ENCODE results near the gene CLEC3A. TPM values are rescaled to one million over a fixed set of nuclear protein-coding genes. Genes with fewer than 3 reads are reported as not detected.
A peak's percentile ranks its signal among the peaks of the same experiment; 100 is the strongest.
"Not testable (repeated sequence)": the region's sequence is repeated elsewhere in the genome, so short reads cannot be mapped to it uniquely, and the experiment has no call there.

The CLEC3A gene
- total RNA-seq, 1 donor from 2014 or later: not detected

DNA sequence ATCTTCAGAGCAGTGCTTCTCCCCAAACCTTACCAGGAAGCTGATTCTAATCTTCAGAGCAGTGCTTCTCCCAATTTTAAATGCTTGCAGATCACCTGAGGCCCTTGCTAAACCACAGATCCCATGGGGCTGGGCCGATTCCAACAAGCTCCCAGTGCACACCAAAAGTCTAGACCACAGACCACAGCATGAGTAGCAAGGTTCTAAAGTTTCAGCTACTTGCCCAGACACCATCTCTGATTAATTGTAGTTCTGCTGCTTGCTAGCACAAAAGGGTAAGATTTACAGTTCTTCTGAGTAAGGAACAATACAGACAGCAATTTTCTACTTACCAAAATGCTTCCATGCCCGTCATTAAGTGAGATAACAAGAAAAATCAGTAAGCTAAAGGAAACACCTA lies 12.2 kb downstream of the CLEC3A start:
- no peak for DNase-seq

DNA sequence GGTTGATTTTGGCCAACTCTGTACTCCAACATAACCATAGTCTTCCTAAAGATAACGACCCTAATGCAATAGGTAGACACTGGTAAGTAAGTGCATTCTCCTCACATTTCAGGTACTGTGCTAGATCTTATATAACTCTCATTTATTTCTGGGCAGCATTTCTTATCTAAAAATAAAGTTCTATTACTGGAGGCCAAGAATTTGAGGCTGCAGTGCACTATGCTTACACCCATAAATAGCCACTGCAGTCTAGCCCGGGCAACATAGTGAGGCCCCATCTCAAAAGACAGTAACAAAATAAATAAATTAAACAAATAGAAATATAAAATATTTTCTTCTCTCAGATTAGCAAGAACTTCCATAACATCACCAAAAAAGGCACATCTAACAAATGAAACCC lies 12.7 kb downstream of the CLEC3A start:
- no peak for DNase-seq

DNA sequence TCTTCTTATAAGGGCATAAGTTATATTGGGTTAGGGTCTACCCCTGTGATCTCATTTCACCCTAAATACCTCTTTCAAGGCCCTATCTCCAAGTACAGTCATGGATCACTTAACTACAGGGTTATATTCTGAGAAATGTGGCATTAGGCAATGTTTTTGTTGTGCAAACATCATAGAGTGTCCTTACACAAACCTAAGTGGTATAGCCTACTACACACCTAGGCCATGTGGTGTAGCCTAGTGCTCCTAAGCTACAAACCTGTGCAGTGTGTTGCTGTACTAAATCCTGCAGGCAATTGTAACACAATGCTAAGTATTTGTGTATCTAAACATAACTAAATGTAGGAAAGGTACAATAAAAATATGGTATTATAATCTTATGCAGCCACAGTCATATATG lies 18.0 kb downstream of the CLEC3A start:
- no peak for DNase-seq

DNA sequence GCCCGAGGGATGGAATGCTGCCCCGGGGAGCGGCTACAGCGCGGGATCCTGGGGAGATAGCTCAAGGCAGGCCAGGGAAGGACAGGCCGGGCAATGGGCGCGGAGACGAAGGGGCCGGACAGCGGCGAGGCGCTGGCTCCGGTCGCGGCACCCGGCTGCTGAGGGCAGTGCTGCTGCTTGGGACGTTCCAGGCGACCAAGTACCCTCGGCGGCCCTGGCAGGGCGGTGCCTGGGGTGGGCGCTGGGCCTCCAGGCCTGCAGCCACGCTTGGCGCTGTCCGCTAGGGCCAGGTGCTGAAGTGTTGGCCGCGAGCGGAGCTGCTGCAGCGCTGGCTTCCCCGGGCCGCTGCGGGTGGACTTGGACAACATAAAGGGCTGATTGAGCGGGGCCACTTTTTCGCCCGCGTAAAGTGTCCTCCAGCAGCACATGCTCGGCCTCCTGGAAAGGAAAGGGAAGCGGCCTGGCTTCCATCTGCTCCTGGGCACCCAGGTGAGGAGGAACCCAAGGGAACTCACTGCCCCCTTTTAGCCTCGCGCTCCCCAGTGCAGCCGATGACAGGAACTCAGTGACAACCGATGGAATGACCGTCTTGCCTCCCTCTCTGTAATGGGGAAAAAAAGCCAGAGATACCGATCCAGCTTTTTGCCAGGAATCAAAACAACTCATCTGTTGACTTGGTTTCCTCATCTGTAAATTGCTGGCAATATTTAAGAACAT lies 23.7 kb downstream of the CLEC3A start:
- peak; percentile 81 for DNase-seq

DNA sequence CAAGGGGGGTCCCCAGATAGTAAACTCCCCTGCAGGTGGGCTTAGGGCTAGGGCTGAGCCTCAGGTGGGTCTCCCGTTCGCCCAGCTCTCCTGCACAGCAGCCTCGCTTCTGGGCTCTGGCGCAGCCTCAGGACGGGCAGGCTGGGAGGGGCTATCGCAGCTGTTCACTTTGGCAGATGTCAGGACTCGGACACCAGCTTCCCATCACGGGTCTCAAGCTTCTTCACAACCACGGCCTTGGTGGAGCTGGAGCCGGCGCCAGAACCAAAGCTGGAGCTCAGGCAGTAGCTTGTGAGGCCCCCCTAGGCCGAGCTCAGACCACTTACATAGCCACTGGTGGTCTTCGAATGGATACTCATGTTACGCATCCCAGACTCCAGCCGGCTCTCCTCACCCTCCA lies 26.0 kb downstream of the CLEC3A start:
- no peak for DNase-seq

DNA sequence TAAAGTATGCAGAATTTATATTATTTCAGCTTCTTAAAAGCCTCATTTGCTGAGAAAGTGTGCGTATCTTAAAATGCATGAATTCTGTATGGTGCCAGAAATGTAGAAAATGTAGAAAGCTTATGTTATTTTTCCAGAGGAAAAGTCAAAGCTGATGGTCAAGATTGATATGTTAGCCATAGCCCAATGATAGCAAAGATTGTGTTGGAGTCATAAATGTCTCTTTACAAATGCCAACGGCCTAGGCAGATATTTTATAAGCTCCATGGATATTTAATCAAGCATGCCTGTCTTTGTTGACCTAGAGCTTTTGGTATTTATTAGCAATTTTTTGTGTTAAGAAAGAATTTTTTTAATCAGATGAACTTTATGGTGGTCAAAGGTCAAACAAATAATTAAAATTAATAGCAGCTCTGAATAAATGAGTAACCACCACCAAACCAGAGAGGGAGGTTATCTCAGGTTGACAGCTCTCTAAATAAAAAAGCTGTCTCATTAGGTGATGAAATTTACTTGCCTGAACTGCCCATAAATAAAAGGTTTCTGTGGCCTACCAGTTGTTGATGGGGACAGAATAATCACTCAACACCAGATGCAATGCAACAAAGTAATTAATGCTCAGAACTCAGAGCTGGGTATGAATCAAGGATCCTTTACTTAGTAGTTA lies 28.5 kb downstream of the CLEC3A start:
- DNase-seq: no peak

DNA sequence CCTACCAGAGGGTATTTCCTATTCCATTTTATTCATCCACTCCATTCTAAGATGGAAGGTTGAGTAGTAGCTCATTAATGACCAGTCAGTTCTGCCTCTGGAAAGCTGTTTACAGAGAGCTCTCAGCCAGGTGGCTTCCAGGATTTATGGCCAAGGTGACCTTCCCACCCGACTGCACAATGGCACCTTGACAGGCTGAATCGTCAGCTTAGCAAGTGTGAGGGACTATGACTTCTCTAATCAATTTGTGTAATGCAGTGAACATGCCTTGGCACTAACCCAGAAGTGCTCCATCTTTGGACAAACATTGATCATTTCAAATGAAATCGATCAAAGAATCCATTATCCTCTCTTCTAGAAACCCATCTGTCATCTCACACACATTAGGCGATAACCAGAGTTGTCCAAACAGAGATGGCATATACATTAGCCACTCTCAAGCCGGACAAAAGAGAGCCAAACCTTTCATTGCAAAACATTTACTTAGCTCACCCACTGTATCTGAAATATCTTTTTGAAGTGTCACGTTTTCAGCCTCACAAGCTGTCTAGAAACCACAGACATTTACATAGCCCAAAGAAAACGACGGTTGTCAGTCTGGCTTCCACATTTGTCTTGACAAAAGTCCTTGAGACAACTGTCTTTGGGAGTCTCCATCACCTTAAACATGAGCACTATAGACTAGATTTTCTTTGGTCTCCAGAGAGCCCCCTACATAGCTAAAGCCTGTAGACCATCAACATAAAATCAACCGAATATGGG lies 35.6 kb downstream of the CLEC3A start:
- no peak for DNase-seq

DNA sequence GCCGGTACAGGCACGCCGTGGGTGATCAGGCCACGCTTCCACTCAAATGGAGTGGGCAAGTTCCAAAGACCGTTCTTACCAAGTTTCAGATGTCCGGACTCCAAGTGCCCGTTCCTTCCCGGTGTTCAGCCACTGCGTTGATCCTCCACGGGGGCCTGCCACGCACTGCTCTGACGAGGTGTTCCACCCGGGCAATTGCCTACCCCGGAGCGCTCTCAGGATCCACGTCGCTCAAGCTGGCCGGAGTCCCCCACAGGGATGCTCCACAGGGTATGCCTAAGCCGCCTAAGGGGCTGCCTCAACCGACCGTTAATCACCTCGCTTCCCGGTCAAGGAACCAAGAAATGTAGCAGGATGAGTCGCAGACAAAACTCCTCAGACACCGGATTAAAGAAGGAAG lies 37.5 kb downstream of the CLEC3A start:
- DNase-seq: not testable (repeated sequence)

DNA sequence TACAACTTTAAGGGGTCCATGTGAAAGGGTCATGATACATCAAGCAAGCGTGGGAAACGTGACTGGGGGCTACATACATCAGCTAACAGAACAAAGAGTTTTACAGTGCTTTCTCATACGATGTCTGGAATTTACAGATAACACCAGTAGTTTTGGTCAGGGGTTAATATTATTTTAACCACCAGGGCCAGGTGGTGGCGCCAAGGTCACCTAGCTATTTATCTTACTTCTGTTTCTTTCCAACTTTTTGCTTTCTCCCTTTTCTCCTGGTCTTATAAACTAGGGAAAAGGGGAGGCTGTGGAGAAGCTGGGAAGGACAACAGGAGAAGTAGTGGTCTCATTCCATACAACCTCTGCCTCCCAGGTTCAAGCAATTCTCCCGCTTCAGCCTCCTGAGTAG lies 37.9 kb downstream of the CLEC3A start:
- DNase-seq: no peak

DNA sequence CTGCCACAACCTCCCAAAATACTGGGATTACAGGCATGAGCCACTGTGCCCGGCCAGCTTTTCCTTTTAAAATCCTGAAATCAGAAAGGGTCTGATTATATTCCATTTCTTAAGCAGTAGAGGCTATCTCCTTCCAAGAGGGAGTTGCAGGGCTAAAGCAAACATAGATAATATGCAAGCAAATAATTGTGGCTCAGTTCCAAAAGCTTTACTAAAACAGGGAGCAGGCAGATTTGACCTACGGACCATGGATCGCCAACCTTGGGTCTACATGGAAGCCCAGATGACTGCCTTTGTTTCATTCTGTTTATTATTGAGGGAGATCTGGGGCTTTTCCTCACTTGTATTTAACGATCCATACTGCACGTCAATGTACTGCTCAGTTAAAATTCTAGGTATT lies 38.5 kb downstream of the CLEC3A start:
- no peak for DNase-seq

DNA sequence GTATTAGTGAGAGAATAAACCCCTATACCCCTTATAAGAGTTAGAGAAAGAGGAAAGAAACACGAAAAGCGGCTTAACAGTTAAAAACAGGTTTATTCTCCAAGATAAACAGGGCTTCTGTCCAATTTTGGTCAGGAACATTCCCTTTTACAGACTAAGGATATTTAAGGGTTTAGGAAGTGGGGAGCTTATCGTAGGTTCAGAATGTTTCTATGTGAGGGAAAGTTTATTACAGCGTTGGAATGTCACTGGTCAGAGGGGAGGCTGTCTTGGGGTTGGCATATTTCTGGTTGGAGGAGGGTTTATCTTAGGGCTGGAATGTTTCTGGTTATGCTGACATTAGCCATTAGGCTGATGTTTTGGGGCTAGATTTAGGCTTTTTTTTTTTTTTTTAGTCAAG lies 43.0 kb downstream of the CLEC3A start:
- no peak for DNase-seq

DNA sequence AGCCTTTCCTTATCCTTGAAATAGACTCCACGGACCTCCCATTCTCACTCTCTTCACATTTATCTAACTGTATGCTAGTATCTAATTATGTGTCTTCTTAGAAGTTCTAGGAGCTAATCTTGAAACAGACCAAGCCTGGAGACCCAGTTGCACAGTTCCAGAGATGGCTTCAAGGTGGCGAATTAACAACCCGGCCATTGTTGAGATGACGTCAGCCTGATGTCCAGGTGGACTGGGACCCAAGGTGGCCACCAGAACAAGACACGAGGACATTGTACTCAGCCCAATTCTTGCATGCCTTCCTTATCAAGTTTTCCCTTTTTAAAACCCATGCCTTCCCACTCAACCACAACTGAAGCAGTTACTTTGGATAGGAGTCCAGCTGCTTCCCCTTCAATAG lies 47.6 kb downstream of the CLEC3A start:
- no peak for DNase-seq

DNA sequence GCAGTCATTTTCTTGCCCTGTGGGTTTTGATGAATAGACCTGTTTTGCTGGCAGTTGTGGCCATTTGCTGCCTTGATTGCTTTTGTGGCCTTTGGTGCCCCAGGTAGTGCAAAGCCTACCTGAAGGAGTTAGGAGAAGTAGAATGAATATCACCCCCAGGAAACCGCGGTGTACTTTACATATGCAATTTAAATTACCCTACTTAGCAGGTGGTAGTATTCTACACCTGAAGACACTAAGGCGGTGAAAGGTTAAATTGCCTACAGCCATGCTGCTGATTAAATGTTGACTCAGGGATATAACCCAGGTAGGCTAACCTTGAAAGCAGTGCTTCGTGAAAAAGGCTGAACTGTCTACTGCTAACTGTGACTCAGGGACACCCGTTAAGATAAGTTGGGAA lies 49.9 kb downstream of the CLEC3A start:
- no peak for DNase-seq

DNA sequence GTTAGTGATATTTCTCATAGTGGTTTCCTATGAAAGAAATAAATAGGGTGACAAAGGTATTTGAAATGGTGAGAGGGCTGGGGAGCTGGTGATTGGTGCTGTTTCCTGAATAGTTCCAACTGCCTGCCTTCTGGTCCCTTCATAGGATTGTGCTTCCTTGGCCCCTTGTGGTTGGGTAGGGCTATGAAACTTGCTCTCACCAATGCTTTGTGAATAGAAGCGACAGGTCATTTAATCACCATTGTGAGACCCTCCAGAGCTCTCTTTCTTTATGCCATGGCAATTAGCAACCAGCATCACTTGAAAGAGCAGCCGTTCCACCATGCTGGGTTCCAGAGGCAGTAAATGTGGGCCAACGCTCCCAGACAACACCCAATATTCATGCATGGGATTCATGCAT lies 53.5 kb downstream of the CLEC3A start:
- no peak for DNase-seq

DNA sequence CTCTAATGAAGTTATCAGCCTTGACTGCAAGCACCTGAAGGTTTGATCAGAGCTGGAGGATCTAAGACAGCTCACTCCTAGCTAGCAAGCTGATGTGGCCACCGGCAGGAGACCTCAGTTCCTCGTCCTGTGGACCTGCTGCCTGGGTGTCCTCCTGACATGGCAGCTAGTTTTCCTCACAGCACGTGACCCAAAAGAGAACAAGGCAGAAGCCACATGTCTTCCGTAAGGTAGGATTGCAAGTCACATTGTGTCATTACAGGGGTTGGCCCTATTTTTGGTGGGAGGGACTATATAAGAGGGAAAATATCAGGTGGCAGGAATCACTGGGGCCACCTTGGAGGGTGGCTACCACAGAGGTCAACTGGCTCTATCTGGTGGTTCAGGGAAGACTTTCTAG lies 59.0 kb downstream of the CLEC3A start:
- no peak for DNase-seq

Other genes starting within 250 kb of the CLEC3A start
- gene VAT1L, start 234.0 kb upstream of the CLEC3A start, total RNA-seq: 0.37 and 1.4 TPM in 2 replicates
- 14.5 and 16.5 TPM in 2 replicates for gene WWOX, start 77.1 kb downstream of the CLEC3A start, total RNA-seq

Measured in dermis blood vessel endothelial cell (primary cell).